Left cardiac atrium (tissue), 4 donors: ENCODE results near the gene MGST2. TPM values are rescaled to one million over a fixed set of nuclear protein-coding genes. Genes with fewer than 3 reads are reported as not detected.

Experiments used
- ATAC-seq, 2 donors: fragments of 200-7000 bp; cut with Tn5 transposase; one replicate each; pipeline ENCODE4 v1.9.1; 2020; ENCODE audit warnings: mild to moderate bottlenecking in 2 of 2, moderate library complexity in 2 of 2
- DNase-seq: peaks from one replicate; pipeline ENCODE4 v3.0.0-alpha.2; 2020
- intact Hi-C, 2 donors: fragments of 100-400 bp; cut with DNase I; formaldehyde crosslinking; loops; one replicate each; pipeline versions ENCODE4 v1.14.1 to v1.15.1; 2022 to 2023
- total RNA-seq, 2 donors: library from RNA; stranded (reverse); fragmentation: NEBNext Ultra II Directional; extraction: Animal tissue kit (Norgen Biotek cat#: 25700); gene quantifications; one replicate each; pipeline ENCODE4 v1.2.1, GENCODE V29; 2021
- donor health status: DM: no; HTN: yes; CAD: no.
- donor health status: DM: no; HTN: yes; CAD: no; lungs with severe emphysema.
- donor health status: DM: yes; HTN: yes; CAD: no.
- donor health status: Dilated cardiomyopathy.

The MGST2 gene
- total RNA-seq, 2 donors from 2014 or later = 87.4 to 95.1 TPM

DNA sequence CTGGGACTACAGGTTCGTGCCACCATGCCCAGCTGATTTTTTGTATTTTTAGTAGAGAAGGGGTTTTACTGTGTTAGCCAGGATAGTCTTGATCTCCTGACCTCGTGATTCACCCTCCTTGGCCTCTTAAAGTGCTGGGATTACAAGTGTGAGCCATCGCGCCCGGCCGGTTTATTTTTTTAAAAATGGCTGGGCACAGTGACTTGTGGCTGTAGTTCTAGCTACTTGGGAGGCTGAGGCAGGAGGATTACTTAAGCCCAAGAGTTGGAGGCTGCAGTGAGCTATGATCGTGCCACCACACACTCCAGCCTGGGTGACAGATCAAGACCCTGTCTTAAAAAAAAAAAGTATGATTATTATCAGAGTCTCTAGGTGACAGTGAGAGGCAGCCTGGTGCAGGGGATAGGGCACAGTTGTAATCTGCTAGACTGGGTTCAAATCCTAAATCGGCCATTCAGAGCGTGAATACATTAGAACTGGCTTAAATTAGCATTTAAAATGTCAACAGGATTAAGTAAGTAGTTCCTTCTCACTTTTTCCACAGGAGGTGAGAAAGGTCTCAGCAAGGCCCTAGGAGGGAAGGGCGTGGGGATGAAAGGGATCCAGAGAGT, 435 bp upstream of the MGST2 start:
- intact Hi-C loops = no loop called here
- ATAC-seq = no peak
- no peak for DNase-seq

DNA sequence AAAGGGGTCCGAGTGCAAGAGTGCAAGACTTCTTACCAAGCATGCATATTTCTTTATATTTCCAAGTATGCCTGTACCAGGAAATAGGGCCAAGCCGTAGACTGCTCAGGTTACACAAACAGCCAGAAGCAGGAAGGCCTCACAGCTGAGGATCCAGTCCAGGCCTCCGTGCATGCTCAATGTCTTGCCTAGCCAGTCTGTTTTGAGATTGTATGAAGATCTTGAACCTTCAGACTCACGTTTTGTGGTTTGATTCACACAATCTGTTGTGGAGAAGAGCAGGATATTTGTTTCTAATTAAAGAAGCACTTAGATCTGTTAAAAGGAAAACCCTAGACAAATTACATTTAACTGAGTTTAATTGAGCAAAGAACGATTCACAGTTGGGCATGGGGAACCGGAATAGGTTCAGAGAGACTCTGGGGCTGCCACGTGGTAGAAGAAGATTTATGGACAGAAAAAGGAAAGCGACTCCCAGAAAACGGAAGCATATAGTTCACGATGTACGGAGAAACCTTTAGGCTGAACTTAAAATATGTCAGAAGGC, 1.2 kb downstream of the MGST2 start:
- intact Hi-C loops = no loop called here
- DNase-seq (no peak), ATAC-seq (peak; percentile 69 to 71)

DNA sequence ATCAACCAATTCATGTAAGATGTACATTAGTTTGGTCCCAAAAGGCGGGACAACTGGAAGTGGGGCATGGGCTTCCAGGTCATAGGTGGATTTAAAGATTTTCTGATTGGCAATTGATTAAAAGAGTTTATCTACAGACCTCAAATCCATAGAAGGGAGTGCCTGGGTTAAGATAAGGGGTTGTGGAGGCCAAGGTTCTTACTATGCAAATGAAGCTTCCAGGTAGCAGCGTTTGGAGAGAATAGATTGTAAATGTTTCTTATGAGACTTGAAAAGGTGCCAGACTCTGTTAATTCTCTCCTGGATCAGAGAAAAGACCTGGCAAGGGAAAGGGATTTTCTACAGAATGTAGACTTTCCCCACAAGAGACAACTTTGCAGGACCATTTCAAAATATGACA, 2.4 kb downstream of the MGST2 start:
- intact Hi-C loops = no loop called here
- DNase-seq (no peak), ATAC-seq (no peak)

- intact Hi-C loops = no loop called here
- ATAC-seq (no peak), DNase-seq (no peak)
These were observed 3.1 kb downstream of the MGST2 start for GRCh38 chr4:139668658-139669201.

DNA sequence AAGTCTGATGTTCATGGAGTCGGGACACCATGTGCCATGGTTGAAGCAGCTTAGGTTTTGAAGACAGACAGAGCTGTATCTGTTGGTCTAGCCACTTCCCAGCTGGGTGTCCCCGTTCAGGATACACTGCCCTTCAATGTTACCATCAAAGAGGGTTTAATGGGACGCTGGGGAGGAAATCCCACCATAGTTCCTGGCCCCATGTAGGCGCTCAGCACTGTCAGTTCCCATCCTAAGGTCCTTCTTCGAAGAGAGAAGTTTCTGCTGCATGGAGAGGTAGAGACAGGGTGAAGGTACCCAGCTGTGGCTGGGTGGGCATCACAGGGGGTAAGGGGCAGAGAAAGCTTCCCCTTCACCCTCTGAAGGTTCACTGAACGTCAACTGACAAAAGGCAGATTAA, 3.7 kb downstream of the MGST2 start:
- no peak for DNase-seq
- intact Hi-C loops = no loop called here
- no peak for ATAC-seq

DNA sequence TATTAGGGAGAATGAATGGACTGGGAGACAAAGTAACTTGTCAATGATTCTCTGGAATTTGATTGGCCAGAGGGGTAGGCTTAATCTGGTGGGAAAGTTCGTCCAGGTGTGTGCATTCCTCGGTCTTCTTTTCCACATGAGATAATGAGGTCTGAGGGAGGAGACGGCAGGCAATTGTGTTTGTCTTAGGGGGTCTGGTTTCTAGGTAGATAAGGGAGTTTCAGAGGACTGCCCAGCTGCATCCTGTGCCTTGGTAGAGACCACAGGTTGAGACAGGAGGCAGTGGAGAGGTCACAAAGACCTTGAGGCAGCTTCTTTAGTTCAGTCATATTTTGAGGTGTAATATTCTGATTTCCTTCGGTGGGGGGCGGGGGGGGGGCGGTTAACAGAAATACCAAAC, 4.3 kb downstream of the MGST2 start:
- DNase-seq (no peak), ATAC-seq (no peak)
- intact Hi-C loops = no loop called here

DNA sequence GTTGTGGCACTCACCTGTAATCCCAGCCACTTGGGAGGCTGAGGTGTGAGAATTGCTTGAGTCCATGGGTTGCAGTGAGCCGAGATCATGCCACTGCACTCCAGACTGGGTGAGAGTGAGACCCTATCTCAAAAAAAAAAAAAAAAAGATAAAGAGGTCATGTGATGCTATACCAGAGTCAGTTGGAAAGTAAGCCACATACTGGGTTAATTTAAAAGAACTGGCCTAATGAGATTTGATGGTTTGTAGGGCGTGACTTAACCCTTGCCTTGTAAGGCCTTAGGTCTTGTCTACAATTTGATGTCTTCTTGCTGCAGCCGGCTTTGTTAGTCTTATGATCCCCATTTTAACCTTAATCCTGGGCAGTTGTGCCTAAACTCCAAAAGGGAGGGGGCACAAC, 5.2 kb downstream of the MGST2 start:
- DNase-seq = no peak
- no peak for ATAC-seq
- intact Hi-C loops = no loop called here

GRCh38 chr4:139672215-139672614, 6.6 kb downstream of the MGST2 start:
- ATAC-seq (no peak), DNase-seq (no peak)
- intact Hi-C loops = no loop called here

- intact Hi-C loops = no loop called here
- ATAC-seq (no peak), DNase-seq (no peak)
These were observed 7.1 kb downstream of the MGST2 start for GRCh38 chr4:139672732-139673131.

- intact Hi-C loops = no loop called here
- peak; percentile 38 to 72 for ATAC-seq
- DNase-seq = no peak
These were observed 9.4 kb downstream of the MGST2 start for GRCh38 chr4:139674875-139675550.

- ATAC-seq = no peak
- intact Hi-C loops = no loop called here
- no peak for DNase-seq
These were observed 10.0 kb downstream of the MGST2 start for GRCh38 chr4:139675651-139676050.

DNA sequence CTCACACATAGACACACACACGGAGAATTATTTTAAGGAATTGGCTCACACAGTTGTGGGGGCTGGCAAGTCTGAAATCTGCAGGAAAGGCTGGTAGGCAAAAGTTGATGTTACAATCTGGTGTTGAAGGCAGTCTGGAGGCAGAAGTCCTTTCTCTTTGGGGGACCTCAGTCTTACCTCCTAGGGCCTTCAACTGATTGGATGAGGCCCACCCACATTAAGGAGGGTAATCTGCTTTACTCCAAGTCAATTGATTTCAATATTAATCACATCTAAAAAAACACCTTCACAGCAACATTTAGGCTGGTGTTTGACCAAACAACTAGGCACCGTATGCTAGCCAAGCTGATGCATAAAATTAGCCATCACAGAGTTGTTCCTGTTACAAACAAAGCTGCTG, 10.7 kb downstream of the MGST2 start:
- intact Hi-C loops = no loop called here
- no peak for DNase-seq
- no peak for ATAC-seq

DNA sequence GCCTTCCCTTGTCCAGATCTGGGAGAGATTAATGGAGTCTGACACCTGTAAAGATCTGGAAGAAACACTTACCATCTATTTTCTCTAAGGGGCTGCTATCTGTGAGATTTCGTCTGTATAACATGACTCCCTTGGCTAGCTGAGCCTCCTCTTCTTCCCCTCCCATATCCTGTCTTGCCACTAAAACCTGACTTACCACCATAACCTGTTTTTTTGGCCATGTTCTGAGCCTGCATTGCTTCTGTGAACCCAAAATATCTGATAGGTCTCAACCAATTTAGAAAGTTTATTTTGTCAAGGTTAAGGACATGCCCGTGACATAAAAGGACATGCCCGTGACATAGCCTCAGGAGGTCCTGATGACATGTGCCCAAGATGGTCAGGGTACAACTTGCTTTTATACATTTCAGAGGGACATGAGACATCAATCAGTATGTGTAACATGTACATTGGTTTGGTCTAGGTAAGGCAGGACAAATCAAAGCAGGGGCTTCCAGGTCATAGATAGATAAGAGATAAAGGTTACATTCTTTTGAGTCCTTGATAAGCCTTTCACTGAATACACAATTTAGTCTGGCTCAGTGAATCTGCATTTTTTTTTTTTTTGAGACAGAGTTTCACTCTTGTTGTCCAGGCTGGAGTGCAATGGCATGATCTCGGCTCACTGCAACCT, 11.4 kb downstream of the MGST2 start:
- ATAC-seq (no peak), DNase-seq (no peak)
- intact Hi-C loops = no loop called here

GRCh38 chr4:139682309-139682708, 16.7 kb downstream of the MGST2 start:
- intact Hi-C loops = no loop called here
- no peak for DNase-seq
- no peak for ATAC-seq

DNA sequence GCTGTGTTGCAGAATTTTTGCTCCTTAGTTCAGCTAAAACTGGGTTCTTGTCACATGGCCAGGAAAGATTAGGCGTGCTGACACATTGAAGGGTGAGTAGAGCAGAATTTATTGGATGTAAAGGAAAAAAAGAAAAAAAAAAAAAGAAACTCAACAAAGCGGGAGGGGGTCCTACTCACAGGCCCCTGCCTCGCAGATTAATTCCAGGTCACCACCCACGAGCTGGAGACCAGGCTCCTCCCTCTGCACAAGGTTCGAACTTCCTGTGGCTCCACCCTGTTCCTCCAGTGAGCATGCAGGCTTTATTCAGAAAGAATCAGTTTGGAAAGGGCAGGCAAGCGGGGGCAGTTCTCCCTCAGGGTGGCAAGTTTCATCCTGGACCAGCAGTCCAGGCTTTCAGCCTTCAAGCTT, 17.1 kb downstream of the MGST2 start:
- ATAC-seq (peak; percentile 43 to 60), DNase-seq (peak; percentile 41)
- intact Hi-C loops = no loop called here

GRCh38 chr4:139684351-139684750, 18.7 kb downstream of the MGST2 start:
- DNase-seq (no peak), ATAC-seq (no peak)

DNA sequence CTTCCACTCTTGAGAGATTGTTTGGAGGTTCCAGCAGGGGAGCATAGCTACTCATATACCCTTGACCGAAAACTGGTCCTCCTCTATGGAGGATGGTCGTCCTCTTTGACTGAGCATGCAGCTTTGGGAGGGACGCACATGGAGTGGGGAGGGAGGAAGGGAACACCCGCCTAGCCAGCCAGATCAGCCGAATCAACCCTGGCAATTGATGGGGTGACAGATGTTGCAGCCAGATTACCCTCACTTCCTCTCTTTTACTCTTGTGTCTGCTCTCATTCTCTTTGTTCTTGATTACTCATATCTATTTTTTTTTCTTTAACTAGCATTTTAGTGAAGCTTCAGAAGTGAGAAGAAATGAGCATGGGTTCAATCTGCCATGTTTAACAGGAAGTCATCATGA, 19.6 kb downstream of the MGST2 start:
- no peak for ATAC-seq
- intact Hi-C loops = no loop called here

More at GRCh38 chr4:139684351-139684750, 18.7 kb downstream of the MGST2 start:
- intact Hi-C loops = no loop called here

DNA sequence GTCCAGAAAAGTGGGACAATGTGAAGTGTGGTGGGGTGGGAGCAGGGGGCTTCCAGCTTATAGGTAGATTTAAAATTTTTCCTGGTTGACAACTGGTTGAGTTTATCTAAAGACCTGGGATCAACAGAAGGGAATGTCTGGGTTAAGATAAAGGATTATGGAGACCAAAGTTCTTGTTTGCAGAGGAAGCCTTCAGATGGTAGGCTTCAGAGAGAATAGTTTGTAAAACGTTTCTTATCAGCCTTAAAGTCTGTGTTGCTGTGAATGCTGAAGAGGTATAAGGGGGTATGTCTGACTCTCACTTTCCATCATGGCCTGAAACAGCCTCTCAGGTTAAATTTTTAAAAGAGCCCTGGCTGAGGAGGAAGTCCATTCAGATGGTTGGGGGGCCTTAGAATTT, 20.5 kb downstream of the MGST2 start:
- no peak for ATAC-seq
- intact Hi-C loops = no loop called here
- no peak for DNase-seq

More for the DNA sequence above, 19.6 kb downstream of the MGST2 start:
- no peak for DNase-seq

DNA sequence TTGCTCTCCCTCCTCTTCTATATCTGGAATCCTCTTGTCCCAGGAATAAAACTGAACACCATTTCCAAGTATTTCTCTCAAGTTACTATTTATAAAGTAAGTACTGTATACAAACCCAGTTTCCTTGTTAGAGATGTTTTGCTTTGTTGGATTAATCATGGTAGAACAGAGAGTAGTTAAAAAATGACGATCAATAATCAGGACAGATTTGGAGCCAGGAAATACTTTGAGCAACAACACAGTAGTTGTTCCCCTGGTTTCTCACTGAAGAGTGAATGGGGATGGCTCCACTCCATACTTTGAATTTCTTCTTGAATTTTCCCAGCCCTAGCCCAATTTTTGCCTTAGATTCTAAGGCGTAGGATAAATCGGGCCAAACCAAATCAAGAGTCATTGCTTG, 21.4 kb downstream of the MGST2 start:
- intact Hi-C loops = no loop called here
- DNase-seq (no peak), ATAC-seq (no peak)

DNA sequence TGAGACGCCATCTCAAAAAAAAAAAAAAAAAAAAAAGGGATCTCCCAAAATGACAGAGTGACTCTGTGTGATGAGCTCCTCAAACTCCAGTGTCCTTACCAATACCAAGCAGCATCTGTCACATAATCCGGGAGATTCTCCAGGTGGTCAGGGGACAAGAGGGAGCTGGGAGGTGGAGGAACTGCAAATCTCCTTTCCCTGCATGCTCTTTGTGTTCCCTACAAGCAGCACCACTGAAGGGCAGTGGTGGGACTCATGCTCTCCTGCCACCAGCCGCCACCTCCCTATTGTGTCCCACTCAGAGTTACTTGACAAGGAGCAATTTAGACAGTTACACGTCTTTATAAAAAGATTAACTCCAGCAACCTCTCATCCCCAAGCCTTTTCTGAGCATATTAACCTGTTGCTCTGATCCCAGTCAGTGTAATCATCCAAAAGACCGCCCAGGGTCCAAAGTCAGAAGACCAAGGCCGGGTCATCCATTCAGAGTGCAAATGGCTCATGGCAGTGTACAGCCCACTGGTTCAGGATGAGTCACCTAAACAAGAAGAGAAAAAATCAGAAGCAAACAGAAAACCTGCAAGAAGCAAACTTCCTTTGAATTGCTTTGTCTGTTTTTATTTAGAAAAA, 23.6 kb downstream of the MGST2 start:
- DNase-seq (no peak), ATAC-seq (no peak)
- intact Hi-C loops = no loop called here
